SH-SY5Y (cell line): ENCODE measurements around the gene METTL15.

Experiments used
- GATA2 ChIP-seq: IDR thresholded peaks from 2 replicates; pipeline ENCODE4 v1.6.1; 2011; ENCODE audit warnings: mild to moderate bottlenecking, low read depth, low read length
- GATA3 ChIP-seq: IDR thresholded peaks from 2 replicates; pipeline ENCODE4 v1.6.1; 2011; ENCODE audit warnings: low read depth, mild to moderate bottlenecking, low read length, moderate library complexity

GRCh38 chr11:28072321-28072720, 35.9 kb upstream of the METTL15 start:
- TF ChIP-seq GATA2 (no peak), GATA3 (no peak)
